H1 (cell line): ENCODE measurements around the gene KCNC3. TPM values are rescaled to one million over a fixed set of nuclear protein-coding genes. Genes with fewer than 3 reads are reported as not detected.

ENCODE experiments used
- CTCF ChIA-PET: fragments of 300-600 bp; sonication (Branson Sonifier 250); formaldehyde crosslinking; loops from one replicate; lab custom pipeline; 2021; ENCODE audit not compliant: partially characterized antibody; lab: Charles Lee
- POLR2A ChIA-PET: fragments of 300-600 bp; sonication (Branson Sonifier 250); formaldehyde crosslinking; loops from one replicate; lab custom pipeline; 2021; ENCODE audit warnings: inconsistent platforms; ENCODE audit not compliant: partially characterized antibody; lab: Charles Lee
- DNase-seq, 2 experiments: peaks; one replicate each; pipeline versions ENCODE4 v3.0.0 to v3.0.0-alpha.2; 2010 to 2022; ENCODE audit warnings: low spot score in 2 of 2, low read depth in 1 of 2, mixed read lengths in 1 of 2
- FAIRE-seq: peaks from 2 replicates; lab custom pipeline; 2011; peaks lifted over from hg19 to GRCh38; lab: Jason Lieb, UNC
- H2AFZ ChIP-seq: 2 replicates; pipeline ENCODE4 v1.8.1; 2012; ENCODE audit warnings: low read length, inconsistent platforms
- H2AK5ac ChIP-seq: 2 replicates; pipeline ENCODE4 v1.6.1; 2013; ENCODE audit warnings: low read depth, low read length
- H2BK120ac ChIP-seq: replicated peaks from 2 replicates; pipeline ENCODE3; 2013; ENCODE audit warnings: low read depth, low read length, inconsistent platforms
- H2BK12ac ChIP-seq: 2 replicates; pipeline ENCODE4 v1.6.1; 2013; ENCODE audit warnings: low read depth, low read length
- H2BK15ac ChIP-seq: 2 replicates; pipeline ENCODE4 v1.6.1; 2013; ENCODE audit warnings: low read length
- H2BK20ac ChIP-seq: 2 replicates; pipeline ENCODE4 v1.6.1; 2013; ENCODE audit warnings: low read length
- H2BK5ac ChIP-seq: 2 replicates; pipeline ENCODE4 v1.6.1; 2013; ENCODE audit warnings: low read depth, low read length
- H3K14ac ChIP-seq: 2 replicates; pipeline ENCODE4 v1.6.1; 2013; ENCODE audit warnings: inconsistent platforms; ENCODE audit not compliant: insufficient read length
- H3K18ac ChIP-seq: 2 replicates; pipeline ENCODE4 v1.6.1; 2013; ENCODE audit warnings: low read length; ENCODE audit errors: extremely low read depth
- H3K23ac ChIP-seq: 2 replicates; pipeline ENCODE4 v1.6.1; 2013; ENCODE audit warnings: inconsistent platforms; ENCODE audit not compliant: insufficient read length
- H3K23me2 ChIP-seq: 2 replicates; pipeline ENCODE4 v1.6.1; 2013; ENCODE audit warnings: low read depth, low read length
- H3K27ac ChIP-seq: 2 replicates; pipeline ENCODE4 v1.6.1; 2011; ENCODE audit warnings: low read depth, low read length, inconsistent platforms
- H3K27me3 ChIP-seq, 4 experiments: replicated peaks in 1 of 4; 1 replicate in 1 of 4; 2 replicates in 3 of 4; pipeline versions ENCODE4 v1.6.1 to v1.8.1; 2011 to 2013; ENCODE audit warnings: low read length in 3 of 4, mild to moderate bottlenecking in 3 of 4, inconsistent platforms in 2 of 4, mixed read lengths in 2 of 4, moderate library complexity in 1 of 4; ENCODE audit not compliant: control insufficient read depth in 3 of 4, insufficient read depth in 3 of 4; ENCODE audit errors: extremely low read depth in 1 of 4
- H3K36me3 ChIP-seq, 4 experiments: 2 replicates each; pipeline versions ENCODE4 v1.6.1 to v1.8.1; 2011 to 2013; ENCODE audit warnings: mild to moderate bottlenecking in 4 of 4, low read length in 3 of 4, moderate library complexity in 2 of 4, control low read depth in 1 of 4, inconsistent platforms in 1 of 4; ENCODE audit not compliant: insufficient read depth in 4 of 4, control insufficient read depth in 2 of 4
- H3K4ac ChIP-seq: replicated peaks from 2 replicates; pipeline ENCODE3; 2013; ENCODE audit warnings: low read length, low read depth, mixed read lengths, inconsistent platforms; ENCODE audit not compliant: insufficient read length
- H3K4me1 ChIP-seq, 4 experiments: replicated peaks in 1 of 4; 1 replicate in 1 of 4; 2 replicates in 3 of 4; pipeline versions ENCODE4 v1.6.1 to v1.8.1; 2011 to 2013; ENCODE audit warnings: low read length in 3 of 4, inconsistent platforms in 2 of 4, mixed read lengths in 1 of 4; ENCODE audit not compliant: insufficient read depth in 4 of 4, control insufficient read depth in 3 of 4
- H3K4me2 ChIP-seq, 2 experiments: 2 replicates each; pipeline versions ENCODE4 v1.6.1 to v1.8.1; 2011 to 2013; ENCODE audit warnings: low read depth in 2 of 2, low read length in 2 of 2, control low read depth in 1 of 2, inconsistent platforms in 1 of 2, mild to moderate bottlenecking in 1 of 2; ENCODE audit not compliant: insufficient read depth in 1 of 2
- H3K4me3 ChIP-seq, 4 experiments: fragments of 200-600, 300-600 bp in 1 of 4; sonication (generic), shearing (Covaris generic), sonication (Bioruptor Twin) in 1 of 4; 2 replicates each; pipeline versions ENCODE4 v1.5.1 to v1.8.1; 2011 to 2016; ENCODE audit warnings: low read length in 4 of 4, low read depth in 3 of 4, control low read depth in 2 of 4, inconsistent platforms in 2 of 4, mild to moderate bottlenecking in 2 of 4, mixed read lengths in 1 of 4, moderate library complexity in 1 of 4; ENCODE audit not compliant: insufficient read depth in 2 of 4; ENCODE audit errors: extremely low read depth in 1 of 4
- H3K56ac ChIP-seq: replicated peaks from 2 replicates; pipeline ENCODE3; 2013; ENCODE audit warnings: low read depth, mild to moderate bottlenecking, mixed read lengths, low read length, inconsistent platforms; ENCODE audit not compliant: insufficient read length
- H3K79me1 ChIP-seq: 2 replicates; pipeline ENCODE4 v1.6.1; 2013; ENCODE audit warnings: low read depth, low read length, control low read depth
- H3K79me2 ChIP-seq, 2 experiments: 2 replicates each; pipeline versions ENCODE4 v1.6.1 to v1.8.1; 2012 to 2013; ENCODE audit warnings: low read length in 2 of 2, mild to moderate bottlenecking in 2 of 2, inconsistent platforms in 1 of 2; ENCODE audit not compliant: insufficient read depth in 2 of 2, control insufficient read depth in 1 of 2
- H3K9ac ChIP-seq, 4 experiments: replicated peaks in 1 of 4; 1 replicate in 1 of 4; 2 replicates in 3 of 4; pipeline versions ENCODE4 v1.6.1 to v1.8.1; 2011 to 2013; ENCODE audit warnings: low read depth in 3 of 4, low read length in 3 of 4, control low read depth in 2 of 4, mild to moderate bottlenecking in 2 of 4, moderate library complexity in 2 of 4, inconsistent platforms in 1 of 4; ENCODE audit errors: extremely low read depth in 1 of 4
- H3K9me3 ChIP-seq, 2 experiments: 2 replicates each; pipeline versions ENCODE4 v1.6.1 to v1.8.1; 2012 to 2013; ENCODE audit warnings: mild to moderate bottlenecking in 2 of 2, moderate library complexity in 2 of 2, control low read depth in 1 of 2, inconsistent platforms in 1 of 2, low read depth in 1 of 2, low read length in 1 of 2, mixed read lengths in 1 of 2; ENCODE audit not compliant: insufficient read depth in 2 of 2
- H4K20me1 ChIP-seq, 2 experiments: replicated peaks in 1 of 2; 2 replicates each; pipeline versions ENCODE3 to v1.8.1; 2011 to 2013; ENCODE audit warnings: inconsistent platforms in 2 of 2, low read length in 2 of 2, mild to moderate bottlenecking in 1 of 2; ENCODE audit not compliant: insufficient read depth in 2 of 2, control insufficient read depth in 1 of 2
- H4K5ac ChIP-seq: 2 replicates; pipeline ENCODE4 v1.6.1; 2013; ENCODE audit warnings: low read length, low read depth, mixed read lengths, inconsistent platforms; ENCODE audit not compliant: insufficient read length
- H4K8ac ChIP-seq: 2 replicates; pipeline ENCODE4 v1.8.0; 2013; ENCODE audit warnings: mild to moderate bottlenecking, moderate library complexity, low read length, inconsistent platforms; ENCODE audit not compliant: insufficient read depth; ENCODE audit errors: extremely low read depth
- H4K91ac ChIP-seq: replicated peaks from 2 replicates; pipeline ENCODE3; 2013; ENCODE audit warnings: low read length, mixed read lengths, inconsistent platforms; ENCODE audit not compliant: insufficient read length
- ATF3 ChIP-seq: IDR thresholded peaks from 2 replicates; pipeline ENCODE4 v1.6.1; 2011; ENCODE audit warnings: low read depth, mild to moderate bottlenecking, low read length; ENCODE audit not compliant: insufficient read depth
- CHD1 ChIP-seq: IDR thresholded peaks from 2 replicates; pipeline ENCODE4 v1.6.1; 2012; ENCODE audit warnings: low read depth, low read length, improper control_type of control experiment
- CREB1 ChIP-seq: IDR thresholded peaks from 2 replicates; pipeline ENCODE4 v1.6.1; 2012; ENCODE audit warnings: inconsistent platforms
- EGR1 ChIP-seq: IDR thresholded peaks from 2 replicates; pipeline ENCODE4 v1.6.1; 2011; ENCODE audit warnings: low read depth, low read length, borderline replicate concordance
- GABPA ChIP-seq: IDR thresholded peaks from 2 replicates; pipeline ENCODE4 v1.6.1; 2011; ENCODE audit warnings: mild to moderate bottlenecking, low read length, moderate library complexity, borderline replicate concordance; ENCODE audit not compliant: insufficient read depth
- POLR2A ChIP-seq, 2 experiments: IDR thresholded peaks; 1 replicate in 1 of 2; 2 replicates in 1 of 2; pipeline ENCODE4 v1.6.1; 2011; ENCODE audit warnings: low read depth in 2 of 2, low read length in 2 of 2, mild to moderate bottlenecking in 2 of 2; ENCODE audit errors: control extremely low read depth in 1 of 2
- SIRT6 ChIP-seq: IDR thresholded peaks from one replicate; pipeline ENCODE4 v1.7.1; 2012; ENCODE audit warnings: low read length, inconsistent platforms
- SIX5 ChIP-seq: IDR thresholded peaks from 2 replicates; pipeline ENCODE4 v1.6.1; 2011; ENCODE audit warnings: mild to moderate bottlenecking, low read depth, low read length
- SUZ12 ChIP-seq: fragments of 200-600 bp; sonication (generic); IDR thresholded peaks from 2 replicates; pipeline ENCODE4 v1.6.1; 2012; ENCODE audit warnings: mild to moderate bottlenecking, inconsistent platforms, low read length, moderate library complexity, mixed read lengths
- TEAD4 ChIP-seq: IDR thresholded peaks from 2 replicates; pipeline ENCODE4 v1.6.1; 2012; ENCODE audit warnings: low read depth, low read length, inconsistent platforms, mixed read lengths
- WGBS, 2 experiments: shearing (Covaris generic) in 1 of 2; methylation state at CpG; one replicate each; pipeline versions ENCODE4 v1.1.6 to v1.1.7; 2013 to 2015; ENCODE audit warnings: low lambda C conversion rate in 2 of 2, mixed read lengths in 2 of 2, inconsistent platforms in 1 of 2, low coverage in 1 of 2, missing lambda C conversion rate in 1 of 2; ENCODE audit not compliant: insufficient replicate concordance in 2 of 2, insufficient coverage in 1 of 2, insufficient read length in 1 of 2; ENCODE audit errors: extremely low coverage in 1 of 2, missing lambda C conversion rate in 1 of 2; 5-methylcytosine and 5-hydroxymethylcytosine counted together
- polyA plus RNA-seq, 7 experiments: library from polyadenylated mRNA; depleted of rRNA in 3 of 7; stranded (reverse) in 5 of 7; unstranded in 2 of 7; fragments of >200 nt in 5 of 7; fragments of 200-250 nt in 2 of 7; gene quantifications; 1 replicate in 5 of 7; 2 replicates in 1 of 7; 4 replicates in 1 of 7; pipeline versions ENCODE4 v1.2.1 to v1.2.3, GENCODE V29; 2011 to 2013; ENCODE audit warnings: missing spikeins in 2 of 7, mixed read lengths in 2 of 7
- total RNA-seq: library from RNA; stranded (reverse); fragmentation: NEBNext Ultra II Directional; extraction: Animal tissue kit (Norgen Biotek cat#: 25700); gene quantifications from 2 replicates; pipeline ENCODE4 v1.2.1, GENCODE V29; 2021

KCNC3 gene
- total and polyA plus RNA-seq, 2 of the 8 experiments (the other 6 are each of a cell fraction or from before 2014, with no cell fraction given): 3.9 to 7.2 TPM

DNA sequence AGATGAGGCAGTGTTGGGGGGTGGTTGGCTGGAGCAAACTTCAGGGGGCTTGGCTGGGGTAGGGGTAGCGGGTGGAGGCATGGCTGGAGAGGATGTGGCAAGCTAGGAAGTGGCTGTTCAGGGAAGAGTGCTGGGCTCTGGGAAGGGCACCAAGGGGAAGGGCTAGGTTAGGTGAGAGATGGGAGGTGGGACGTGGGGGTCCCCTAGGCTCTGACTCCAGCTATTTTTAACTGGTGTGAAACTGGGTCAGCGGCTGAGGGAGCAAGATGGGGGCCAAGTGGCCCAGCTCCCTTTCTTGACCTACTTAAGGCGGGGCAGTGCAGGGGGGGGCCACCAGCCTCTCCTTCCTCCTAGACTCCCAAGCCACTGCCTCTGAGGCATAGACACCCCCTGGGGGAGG, 7.3 kb downstream of the KCNC3 start:
- DNase-seq: no peak
- no peak overlapping the region for H2BK5ac ChIP-seq
- ChIA-PET POLR2A (interaction anchor here (0.6 to 1.6 kb wide), 6 partner anchors 7 to 53 kb away, joined by 3 to 6 read pairs (median 4); partner anchors contain the start of gene KCNC3), CTCF (interaction anchor here (0.6 to 1.1 kb wide), 4 partner anchors 17 to 69 kb away, joined by 3 to 5 read pairs (median 3); no protein-coding TSS in a partner anchor)
- H3K36me3 ChIP-seq: peaks cover 3 to 13% (median 5%) of the 10 kb centered on the region in 4 experiments; a peak in 5 of 8 replicates
- H3K27ac ChIP-seq: no peak overlapping the region
- H2AK5ac ChIP-seq: no peak overlapping the region
- H2AFZ ChIP-seq: no peak overlapping the region
- H3K27me3 ChIP-seq: peaks cover 0 to 2% (median 0%) of the 10 kb centered on the region in 4 experiments; a peak in 1 of 7 replicates
- no peak overlapping the region for H4K5ac ChIP-seq
- H2BK12ac ChIP-seq: no peak overlapping the region
- H4K91ac ChIP-seq: no peak overlapping the region
- H3K79me2 ChIP-seq: no peaks in the 10 kb centered on the region; a peak in 1 of 4 replicates
- no peak overlapping the region for H4K8ac ChIP-seq
- H3K4me3 ChIP-seq: no peak overlapping the region
- peaks cover 0 to 9% (median 6%) of the 10 kb centered on the region in 4 experiments; a peak in 6 of 7 replicates for H3K4me1 ChIP-seq
- no peak overlapping the region for H3K18ac ChIP-seq
- no peak overlapping the region for H3K56ac ChIP-seq
- peaks cover 12% of the 10 kb centered on the region; the same call in 1 of the 2 replicates for H3K23me2 ChIP-seq
- H3K79me1 ChIP-seq: peaks cover 6% of the 10 kb centered on the region; the same call in 1 of the 2 replicates
- no peak for FAIRE-seq
- H3K9me3 ChIP-seq: no peaks in the 10 kb centered on the region
- H3K4me2 ChIP-seq: no peak overlapping the region
- 79% methylated on average over 2 of the region's 4 CpGs; no CpG with 5 or more reads in 1 of the 2 experiments for WGBS, 2 experiments
- no peak overlapping the region for H2BK120ac ChIP-seq
- H3K14ac ChIP-seq: no peak overlapping the region
- H2BK20ac ChIP-seq: no peak overlapping the region
- no peak overlapping the region for H3K9ac ChIP-seq
- no peak overlapping the region for H3K23ac ChIP-seq
- H3K4ac ChIP-seq: no peak overlapping the region
- H2BK15ac ChIP-seq: no peak overlapping the region
- TF ChIP-seq CREB1: no peak
- no peak for TF ChIP-seq SIRT6
- no peak for TF ChIP-seq SUZ12
- TF ChIP-seq SIX5: no peak
- TF ChIP-seq POLR2A (IDR thresholded peaks at IDR 0.05; ENCODE audit: control extremely low read depth in 1 of 2, low read depth in 2 of 2, low read length in 2 of 2): no peak
- TF ChIP-seq ATF3: no peak
- TF ChIP-seq EGR1: no peak
- TF ChIP-seq TEAD4: no peak
- TF ChIP-seq CHD1: no peak
- no peak for TF ChIP-seq GABPA
- TF ChIP-seq, all 59 proteins: peak for 0
- peaks cover 14 to 18% of the 10 kb centered on the region in 2 experiments for H4K20me1 ChIP-seq
